ENCODE data around the gene PRLHR. TPM values are rescaled to one million over a fixed set of nuclear protein-coding genes. Genes with fewer than 3 reads are reported as not detected.

PRLHR gene
- total RNA-seq, result not detected in 2 replicates

- no peak for TF ChIP-seq CTCF (IDR thresholded peaks at IDR 0.05)
- ChIA-PET POLR2A (no interaction called here), CTCF (no interaction called here)
- no peak within 1 kb of the TSS for H3K4me3 Mint-ChIP-seq
- no peak for ATAC-seq (ENCODE audit: low read depth)
- H3K27ac Mint-ChIP-seq, result no peak within 1 kb of the TSS
- intact Hi-C loops (cut with micrococcal nuclease), result no loop called here
- DNase-seq, result no peak
- H3K27me3 Mint-ChIP-seq, result peaks cover 65% of the 10 kb centered on the region
- peaks cover 2% of the 10 kb centered on the region for H3K4me1 Mint-ChIP-seq
- no peaks in the 10 kb centered on the region for H3K36me3 Mint-ChIP-seq (ENCODE audit: low read depth)
- H3K9me3 Mint-ChIP-seq, result no peaks in the 10 kb centered on the region
Measured at GRCh38 chr10:118595598-118596425, at the start of gene PRLHR. Gene PRLHR (minus strand): TSS chr10:118595648. CDS start chr10:118595244, 404 bp downstream.

GRCh38 chr10:118642228-118642627 is 46.8 kb upstream of the PRLHR start:
- intact Hi-C loops (cut with micrococcal nuclease), result no loop called here
- H3K9me3 Mint-ChIP-seq, result peaks cover 8% of the 10 kb centered on the region
- no peak for DNase-seq
- ChIA-PET POLR2A (no interaction called here), CTCF (no interaction called here)
- H3K27ac Mint-ChIP-seq, result no peak overlapping the region
- H3K36me3 Mint-ChIP-seq (ENCODE audit: low read depth), result no peaks in the 10 kb centered on the region
- no peak for TF ChIP-seq CTCF (IDR thresholded peaks at IDR 0.05)
- no peak overlapping the region for H3K4me3 Mint-ChIP-seq
- ATAC-seq (ENCODE audit: low read depth), result no peak
- no peaks in the 10 kb centered on the region for H3K4me1 Mint-ChIP-seq
- peaks cover 16% of the 10 kb centered on the region for H3K27me3 Mint-ChIP-seq

GRCh38 chr10:118638680-118639079 is 43.2 kb upstream of the PRLHR start:
- Mint-ChIP-seq H3K36me3 (ENCODE audit: low read depth) (no peaks in the 10 kb centered on the region), H3K4me3 (no peak overlapping the region), H3K27me3 (peaks cover 12% of the 10 kb centered on the region), H3K27ac (no peak overlapping the region), H3K4me1 (no peaks in the 10 kb centered on the region), H3K9me3 (peaks cover 8% of the 10 kb centered on the region)
- ChIA-PET POLR2A (no interaction called here), CTCF (no interaction called here)
- DNase-seq (no peak), ATAC-seq (ENCODE audit: low read depth) (no peak)
- TF ChIP-seq CTCF (IDR thresholded peaks at IDR 0.05), result no peak
- intact Hi-C loops (cut with micrococcal nuclease), result no loop called here

GRCh38 chr10:118635674-118636402 is 40.4 kb upstream of the PRLHR start:
- CTCF ChIA-PET, result no interaction called here
- POLR2A ChIA-PET, result no interaction called here

More at GRCh38 chr10:118635674-118636402, 40.4 kb upstream of the PRLHR start:
- H3K36me3 Mint-ChIP-seq (ENCODE audit: low read depth), result no peaks in the 10 kb centered on the region
- no peak for TF ChIP-seq CTCF (IDR thresholded peaks at IDR 0.05)
- no peak for ATAC-seq (ENCODE audit: low read depth)
- intact Hi-C loops (cut with micrococcal nuclease), result no loop called here
- DNase-seq, result no peak
- peaks cover 12% of the 10 kb centered on the region for H3K27me3 Mint-ChIP-seq
- H3K9me3 Mint-ChIP-seq, result peaks cover 8% of the 10 kb centered on the region
- H3K4me1 Mint-ChIP-seq, result no peaks in the 10 kb centered on the region
- H3K4me3 Mint-ChIP-seq, result no peak overlapping the region
- H3K27ac Mint-ChIP-seq, result no peak overlapping the region
